WTC11 (cell line): ENCODE measurements around the gene BCAS1.

Source experiments
- ATF3 ChIP-seq: sonication (generic); formaldehyde crosslinking; conservative IDR thresholded peaks from 2 replicates; pipeline ENCODE4 v1.8.1; 2022; ENCODE audit warnings: mild to moderate bottlenecking, missing genetic modification reagents
- CTCF ChIP-seq: fragments of 200-600 bp; IDR thresholded peaks from 2 replicates; pipeline ENCODE4 v1.8.0; 2022; ENCODE audit warnings: antibody characterized with exemption
- FOXP4 ChIP-seq: sonication (generic); formaldehyde crosslinking; IDR thresholded peaks from 2 replicates; pipeline ENCODE4 v1.8.0; 2022; ENCODE audit warnings: mild to moderate bottlenecking, missing genetic modification reagents
- JUN ChIP-seq: sonication (generic); formaldehyde crosslinking; IDR thresholded peaks from 2 replicates; pipeline ENCODE4 v1.8.0; 2023; ENCODE audit warnings: mild to moderate bottlenecking, missing genetic modification reagents
- TCF7 ChIP-seq: sonication (generic); formaldehyde crosslinking; IDR thresholded peaks from 2 replicates; pipeline ENCODE4 v1.8.0; 2022; ENCODE audit warnings: mild to moderate bottlenecking, low read depth, missing genetic modification reagents, moderate library complexity
- USF1 ChIP-seq: sonication (generic); formaldehyde crosslinking; IDR thresholded peaks from 2 replicates; pipeline ENCODE4 v1.8.0; 2022; ENCODE audit warnings: mild to moderate bottlenecking, missing genetic modification reagents
- ZNF263 ChIP-seq: sonication (generic); formaldehyde crosslinking; IDR thresholded peaks from 2 replicates; pipeline ENCODE4 v1.8.1; 2022; ENCODE audit warnings: low read depth, mild to moderate bottlenecking, moderate library complexity, missing genetic modification reagents

GRCh38 chr20:53978497-53978896 is 91.9 kb downstream of the BCAS1 start:
- TF ChIP-seq CTCF = no peak
- TF ChIP-seq JUN (CRISPR knock-in tag) = no peak
- no peak for TF ChIP-seq ZNF263
- no peak for TF ChIP-seq ATF3 (CRISPR knock-in tag)
- TF ChIP-seq USF1 = no peak
- no peak for TF ChIP-seq FOXP4 (CRISPR knock-in tag)
- TF ChIP-seq TCF7 = no peak
